WTC11 (cell line): ENCODE data around the gene ARHGDIG. TPM values are rescaled to one million over a fixed set of nuclear protein-coding genes. Genes with fewer than 3 reads are reported as not detected.

Experiments
- ATAC-seq: fragments of 200-7000 bp; cut with Tn5 transposase; 2 replicates; pipeline ENCODE4 v1.10.0; 2021; ENCODE audit warnings: mild to moderate bottlenecking, moderate library complexity
- CTCF ChIA-PET: fragments of 300-600 bp; sonication (Branson Sonifier 250); formaldehyde crosslinking; loops from one replicate; lab custom pipeline; 2021; ENCODE audit warnings: antibody characterized with exemption; lab: Charles Lee
- POLR2A ChIA-PET: fragments of 350-600 bp; sonication (Branson Sonifier 250); formaldehyde crosslinking; loops from one replicate; lab custom pipeline; 2021; ENCODE audit warnings: antibody characterized with exemption; lab: Charles Lee
- DNase-seq: peaks from one replicate; pipeline ENCODE4 v3.0.0; 2021; ENCODE audit warnings: low spot score
- H3K27ac Mint-ChIP-seq: 2 replicates; pipeline ENCODE4 v1.8.0; 2021; ENCODE audit warnings: mixed read lengths
- H3K27me3 Mint-ChIP-seq: 2 replicates; pipeline ENCODE4 v1.8.0; 2021; ENCODE audit warnings: low read depth, mild to moderate bottlenecking, moderate library complexity, mixed read lengths
- H3K36me3 Mint-ChIP-seq: 2 replicates; pipeline ENCODE4 v1.8.0; 2021; ENCODE audit warnings: mixed read lengths
- H3K4me1 Mint-ChIP-seq: 2 replicates; pipeline ENCODE4 v1.8.0; 2022; ENCODE audit warnings: mixed read lengths
- H3K4me3 Mint-ChIP-seq: 2 replicates; pipeline ENCODE4 v1.8.0; 2021; ENCODE audit warnings: mild to moderate bottlenecking, moderate library complexity, mixed read lengths
- H3K9me3 Mint-ChIP-seq: 2 replicates; pipeline ENCODE4 v1.8.0; 2021; ENCODE audit warnings: mixed read lengths
- ATF6 ChIP-seq: sonication (generic); formaldehyde crosslinking; IDR thresholded peaks from 2 replicates; pipeline ENCODE4 v1.8.1; 2023; ENCODE audit warnings: mild to moderate bottlenecking, missing genetic modification reagents
- CBFB ChIP-seq: sonication (generic); formaldehyde crosslinking; IDR thresholded peaks from 2 replicates; pipeline ENCODE4 v1.8.1; 2022; ENCODE audit warnings: mild to moderate bottlenecking, low read depth, missing genetic modification reagents
- CREB1 ChIP-seq: sonication (generic); formaldehyde crosslinking; IDR thresholded peaks from 2 replicates; pipeline ENCODE4 v1.8.0; 2023; ENCODE audit warnings: mild to moderate bottlenecking, missing genetic modification reagents
- CREM ChIP-seq: sonication (generic); formaldehyde crosslinking; IDR thresholded peaks from 2 replicates; pipeline ENCODE4 v1.8.1; 2022; ENCODE audit warnings: mild to moderate bottlenecking, missing genetic modification reagents, moderate library complexity
- FOXJ3 ChIP-seq: sonication (generic); formaldehyde crosslinking; IDR thresholded peaks from 2 replicates; pipeline ENCODE4 v1.9.0; 2021; ENCODE audit warnings: missing genetic modification reagents, mild to moderate bottlenecking, borderline replicate concordance
- FOXP1 ChIP-seq: sonication (generic); formaldehyde crosslinking; IDR thresholded peaks from 2 replicates; pipeline ENCODE4 v1.8.0; 2022; ENCODE audit warnings: missing genetic modification reagents, mild to moderate bottlenecking, moderate library complexity, borderline replicate concordance
- FOXP4 ChIP-seq: sonication (generic); formaldehyde crosslinking; IDR thresholded peaks from 2 replicates; pipeline ENCODE4 v1.8.0; 2022; ENCODE audit warnings: mild to moderate bottlenecking, missing genetic modification reagents
- GRHL2 ChIP-seq: fragments of 250-450 bp; sonication (Bioruptor Pico); IDR thresholded peaks from 2 replicates; pipeline ENCODE4 v1.8.0; 2022; ENCODE audit warnings: mild to moderate bottlenecking, moderate library complexity; ENCODE audit not compliant: insufficient replicate concordance, severe bottlenecking
- NR1H2 ChIP-seq: sonication (generic); formaldehyde crosslinking; IDR thresholded peaks from 2 replicates; pipeline ENCODE4 v1.9.0; 2021; ENCODE audit warnings: mild to moderate bottlenecking, moderate library complexity, missing genetic modification reagents
- NR3C1 ChIP-seq: sonication (generic); formaldehyde crosslinking; conservative IDR thresholded peaks from 2 replicates; pipeline ENCODE4 v1.8.1; 2023; ENCODE audit warnings: low read depth, mild to moderate bottlenecking, missing genetic modification reagents
- PRRX2 ChIP-seq: fragments of 250-450 bp; sonication (Bioruptor Pico); IDR thresholded peaks from 2 replicates; pipeline ENCODE4 v1.8.0; 2021; ENCODE audit warnings: mild to moderate bottlenecking
- RELA ChIP-seq: sonication (generic); formaldehyde crosslinking; IDR thresholded peaks from 2 replicates; pipeline ENCODE4 v1.8.1; 2022; ENCODE audit warnings: missing genetic modification reagents, mild to moderate bottlenecking, borderline replicate concordance
- SOX15 ChIP-seq: fragments of 250-450 bp; sonication (Bioruptor Pico); IDR thresholded peaks from 2 replicates; pipeline ENCODE4 v1.9.0; 2021; ENCODE audit warnings: mild to moderate bottlenecking
- TEAD4 ChIP-seq: sonication (generic); formaldehyde crosslinking; IDR thresholded peaks from 2 replicates; pipeline ENCODE4 v1.8.0; 2022; ENCODE audit warnings: mild to moderate bottlenecking, missing genetic modification reagents
- ZNF121 ChIP-seq: sonication (generic); formaldehyde crosslinking; IDR thresholded peaks from 2 replicates; pipeline ENCODE4 v1.8.0; 2023; ENCODE audit warnings: missing genetic modification reagents
- ZNF423 ChIP-seq: fragments of 250-450 bp; sonication (Bioruptor Pico); IDR thresholded peaks from 2 replicates; pipeline ENCODE4 v2.1.2; 2022; ENCODE audit warnings: mild to moderate bottlenecking, moderate library complexity
- ZNF671 ChIP-seq: fragments of 250-450 bp; sonication (Bioruptor Pico); IDR thresholded peaks from 2 replicates; pipeline ENCODE4 v1.8.0; 2021; ENCODE audit warnings: mild to moderate bottlenecking
- total RNA-seq: library from RNA; stranded (reverse); gene quantifications from 3 replicates; pipeline ENCODE4 v1.2.3, GENCODE V29; 2021
- TF ChIP-seq, protein P1 (sequence below): sonication (generic); formaldehyde crosslinking; IDR thresholded peaks from 2 replicates; pipeline ENCODE4 v1.8.0; 2023; ENCODE audit warnings: missing genetic modification reagents
- TF ChIP-seq, protein P2 (sequence below): sonication (generic); formaldehyde crosslinking; IDR thresholded peaks from 2 replicates; pipeline ENCODE4 v1.8.0; 2022; ENCODE audit warnings: mild to moderate bottlenecking, missing genetic modification reagents

The ARHGDIG gene
- total RNA-seq, 1 experiment from 2014 or later, result 4.0 TPM

- H3K36me3 Mint-ChIP-seq, result no peaks in the 10 kb centered on the region
- H3K4me3 Mint-ChIP-seq, result peak overlapping the region; percentile 56; the same call in 1 of the 2 replicates
- no peaks in the 10 kb centered on the region for H3K9me3 Mint-ChIP-seq
- H3K4me1 Mint-ChIP-seq, result no peaks in the 10 kb centered on the region; the same call in 1 of the 2 replicates
- ChIA-PET CTCF (interaction anchor here (1.0 to 2.6 kb wide), 7 partner anchors 73 to 303 kb away, joined by 3 to 15 read pairs (median 5); no protein-coding TSS in a partner anchor), POLR2A (interaction anchor here (0.6 kb wide), 1 partner anchor 87 kb away, joined by 4 read pairs; no protein-coding TSS in a partner anchor)
- H3K27me3 Mint-ChIP-seq, result peaks cover 46% of the 10 kb centered on the region
- ATAC-seq (no peak), DNase-seq (no peak)
- no peak for TF ChIP-seq CREM (CRISPR knock-in tag)
- no peak for TF ChIP-seq NR3C1 (CRISPR knock-in tag)
- TF ChIP-seq ZNF671 (CRISPR knock-in tag), result no peak
- TF ChIP-seq, protein P1, sequence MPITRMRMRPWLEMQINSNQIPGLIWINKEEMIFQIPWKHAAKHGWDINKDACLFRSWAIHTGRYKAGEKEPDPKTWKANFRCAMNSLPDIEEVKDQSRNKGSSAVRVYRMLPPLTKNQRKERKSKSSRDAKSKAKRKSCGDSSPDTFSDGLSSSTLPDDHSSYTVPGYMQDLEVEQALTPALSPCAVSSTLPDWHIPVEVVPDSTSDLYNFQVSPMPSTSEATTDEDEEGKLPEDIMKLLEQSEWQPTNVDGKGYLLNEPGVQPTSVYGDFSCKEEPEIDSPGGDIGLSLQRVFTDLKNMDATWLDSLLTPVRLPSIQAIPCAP, result no peak
- TF ChIP-seq FOXJ3, result no peak
- no peak for TF ChIP-seq TEAD4
- TF ChIP-seq, protein P2, sequence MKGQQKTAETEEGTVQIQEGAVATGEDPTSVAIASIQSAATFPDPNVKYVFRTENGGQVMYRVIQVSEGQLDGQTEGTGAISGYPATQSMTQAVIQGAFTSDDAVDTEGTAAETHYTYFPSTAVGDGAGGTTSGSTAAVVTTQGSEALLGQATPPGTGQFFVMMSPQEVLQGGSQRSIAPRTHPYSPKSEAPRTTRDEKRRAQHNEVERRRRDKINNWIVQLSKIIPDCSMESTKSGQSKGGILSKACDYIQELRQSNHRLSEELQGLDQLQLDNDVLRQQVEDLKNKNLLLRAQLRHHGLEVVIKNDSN (CRISPR knock-in tag), result no peak
- TF ChIP-seq GRHL2 (CRISPR knock-in tag), result no peak
- TF ChIP-seq NR1H2 (CRISPR knock-in tag), result no peak
- TF ChIP-seq PRRX2 (CRISPR knock-in tag), result no peak
- TF ChIP-seq FOXP1 (CRISPR knock-in tag), result no peak
- no peak for TF ChIP-seq ZNF121
- no peak for TF ChIP-seq CBFB (CRISPR knock-in tag)
- TF ChIP-seq CREB1, result no peak
- TF ChIP-seq ATF6 (CRISPR knock-in tag), result no peak
- no peak overlapping the region for H3K27ac Mint-ChIP-seq
Measured at GRCh38 chr16:279531-279930, 860 bp upstream of the ARHGDIG start.

GRCh38 chr16:280005-280460 is 358 bp upstream of the ARHGDIG start:
- no peak for DNase-seq
- Mint-ChIP-seq H3K27ac (no peak overlapping the region), H3K4me3 (peak overlapping the region; percentile 56; the same call in 1 of the 2 replicates)

More at GRCh38 chr16:280005-280460, 358 bp upstream of the ARHGDIG start:
- no peak for ATAC-seq
- H3K27me3 Mint-ChIP-seq, result peaks cover 41% of the 10 kb centered on the region
- no peaks in the 10 kb centered on the region for H3K36me3 Mint-ChIP-seq
- CTCF ChIA-PET, result interaction anchor here (1.0 to 2.6 kb wide), 5 partner anchors 73 to 214 kb away, joined by 4 to 15 read pairs (median 7); no protein-coding TSS in a partner anchor
- TF ChIP-seq FOXP4 (CRISPR knock-in tag) (0 out of 2 replicates have a peak, but pooled peaks have one; percentile 24), SOX15 (CRISPR knock-in tag) (no peak), ZNF423 (CRISPR knock-in tag) (peak; percentile 69), RELA (no peak)
- H3K4me1 Mint-ChIP-seq, result no peaks in the 10 kb centered on the region; the same call in 1 of the 2 replicates
- POLR2A ChIA-PET, result interaction anchor here (0.6 kb wide), 1 partner anchor 75 kb away, joined by 3 read pairs; no protein-coding TSS in a partner anchor
- H3K9me3 Mint-ChIP-seq, result no peaks in the 10 kb centered on the region
